Nephron progenitor cell (in vitro differentiated cells): ENCODE measurements around the gene RTP5.
A peak's percentile ranks its signal among the peaks of the same experiment; 100 is the strongest.

Experiments used
- DNase-seq: peaks from one replicate; pipeline ENCODE4 v3.0.0; 2021
- H3K27ac Mint-ChIP-seq: 2 replicates; pipeline ENCODE4 v1.8.0; 2021; ENCODE audit warnings: mild to moderate bottlenecking, moderate library complexity, mixed read lengths
- H3K27me3 Mint-ChIP-seq: 2 replicates; pipeline ENCODE4 v1.8.0; 2021; ENCODE audit warnings: mild to moderate bottlenecking, low read depth, mixed read lengths; ENCODE audit not compliant: poor library complexity
- H3K36me3 Mint-ChIP-seq: 2 replicates; pipeline ENCODE4 v1.8.0; 2021; ENCODE audit warnings: low read depth, mixed read lengths
- H3K4me1 Mint-ChIP-seq: 2 replicates; pipeline ENCODE4 v1.8.0; 2021; ENCODE audit warnings: mixed read lengths
- H3K4me3 Mint-ChIP-seq: 2 replicates; pipeline ENCODE4 v1.8.0; 2021; ENCODE audit warnings: mild to moderate bottlenecking, moderate library complexity, mixed read lengths
- H3K9me3 Mint-ChIP-seq: 2 replicates; pipeline ENCODE4 v1.8.0; 2021; ENCODE audit warnings: mild to moderate bottlenecking, moderate library complexity, mixed read lengths
- TF ChIP-seq, protein P1 (sequence below): fragments of 200-600 bp; sonication (generic); IDR thresholded peaks from 2 replicates; pipeline ENCODE4 v1.5.0; 2021; ENCODE audit warnings: antibody characterized with exemption

RTP5 gene

DNA sequence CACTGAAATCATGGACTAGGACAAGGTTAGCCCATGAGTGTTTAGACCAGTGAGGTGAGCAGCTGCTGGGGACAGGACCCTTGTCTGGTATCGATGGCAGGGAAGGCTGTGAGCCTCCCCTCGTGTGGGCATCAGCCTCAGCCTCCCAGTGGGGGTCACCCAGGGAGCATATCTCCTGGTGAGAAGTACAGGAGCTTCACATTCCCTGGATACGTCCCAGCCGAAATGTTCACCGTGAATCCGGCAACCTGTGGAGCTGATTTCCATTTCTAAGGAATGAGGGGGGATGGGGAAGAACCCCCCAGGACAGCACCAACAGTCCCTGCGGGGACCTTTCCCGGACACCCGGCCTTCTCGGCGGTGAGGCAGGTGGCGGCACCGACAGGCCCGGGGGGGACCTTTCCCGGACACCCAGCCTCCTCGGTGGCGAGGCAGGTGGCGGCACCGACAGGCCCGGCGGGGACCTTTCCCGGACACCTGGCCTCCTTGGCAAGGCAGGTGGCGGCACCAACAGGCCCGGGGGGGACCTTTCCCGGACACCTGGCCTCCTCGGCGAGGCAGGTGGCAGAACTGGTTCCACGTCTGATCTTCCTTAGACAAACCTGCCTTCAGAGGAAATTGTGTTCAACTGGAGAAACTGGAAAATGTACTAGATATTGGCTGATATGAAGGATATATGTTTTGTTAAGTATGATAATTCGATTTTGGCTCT lies 21.2 kb downstream of the RTP5 start:
- H3K4me3 Mint-ChIP-seq: no peak overlapping the region
- peaks cover 30% of the 10 kb centered on the region for H3K36me3 Mint-ChIP-seq
- TF ChIP-seq, protein P1, sequence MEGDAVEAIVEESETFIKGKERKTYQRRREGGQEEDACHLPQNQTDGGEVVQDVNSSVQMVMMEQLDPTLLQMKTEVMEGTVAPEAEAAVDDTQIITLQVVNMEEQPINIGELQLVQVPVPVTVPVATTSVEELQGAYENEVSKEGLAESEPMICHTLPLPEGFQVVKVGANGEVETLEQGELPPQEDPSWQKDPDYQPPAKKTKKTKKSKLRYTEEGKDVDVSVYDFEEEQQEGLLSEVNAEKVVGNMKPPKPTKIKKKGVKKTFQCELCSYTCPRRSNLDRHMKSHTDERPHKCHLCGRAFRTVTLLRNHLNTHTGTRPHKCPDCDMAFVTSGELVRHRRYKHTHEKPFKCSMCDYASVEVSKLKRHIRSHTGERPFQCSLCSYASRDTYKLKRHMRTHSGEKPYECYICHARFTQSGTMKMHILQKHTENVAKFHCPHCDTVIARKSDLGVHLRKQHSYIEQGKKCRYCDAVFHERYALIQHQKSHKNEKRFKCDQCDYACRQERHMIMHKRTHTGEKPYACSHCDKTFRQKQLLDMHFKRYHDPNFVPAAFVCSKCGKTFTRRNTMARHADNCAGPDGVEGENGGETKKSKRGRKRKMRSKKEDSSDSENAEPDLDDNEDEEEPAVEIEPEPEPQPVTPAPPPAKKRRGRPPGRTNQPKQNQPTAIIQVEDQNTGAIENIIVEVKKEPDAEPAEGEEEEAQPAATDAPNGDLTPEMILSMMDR: no peak
- H3K9me3 Mint-ChIP-seq: peaks cover 21% of the 10 kb centered on the region
- peaks cover 57% of the 10 kb centered on the region for H3K4me1 Mint-ChIP-seq
- peaks cover 7% of the 10 kb centered on the region for H3K27me3 Mint-ChIP-seq
- DNase-seq: no peak
- H3K27ac Mint-ChIP-seq: no peak overlapping the region

DNA sequence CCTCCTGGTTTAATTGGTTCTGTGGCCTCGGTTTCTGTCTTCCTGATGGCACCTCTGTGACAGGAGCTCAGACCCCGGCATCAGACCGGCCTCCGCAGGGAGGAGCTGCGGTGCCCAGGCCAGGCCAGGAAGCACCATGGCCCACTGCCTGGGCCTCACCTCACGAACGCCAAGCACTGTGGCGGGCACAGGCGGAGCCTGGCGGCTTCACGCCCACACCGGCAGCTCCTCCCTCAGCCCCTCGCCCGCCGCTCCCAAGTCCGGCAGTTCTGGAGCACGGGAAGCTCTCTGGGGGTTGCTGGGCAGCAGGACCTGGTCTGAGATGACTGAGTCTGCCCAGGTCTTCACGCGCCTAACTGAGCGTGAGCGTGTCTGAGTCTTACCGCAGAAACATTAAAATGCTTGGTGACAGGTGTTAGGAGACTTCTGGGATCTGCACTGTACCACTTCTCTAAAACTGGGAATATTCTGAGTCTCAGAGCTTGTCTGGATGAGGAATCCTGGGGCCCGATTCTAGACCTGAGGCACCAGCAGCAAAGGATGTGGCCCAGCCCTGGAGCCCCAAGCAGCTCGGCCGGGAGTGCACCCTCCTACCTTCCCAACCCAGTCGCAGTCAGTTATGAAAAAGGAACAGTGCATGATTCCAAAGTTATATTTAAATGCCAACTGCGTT lies 21.9 kb downstream of the RTP5 start:
- no peak overlapping the region for H3K4me3 Mint-ChIP-seq
- no peak overlapping the region for H3K27ac Mint-ChIP-seq
- peaks cover 57% of the 10 kb centered on the region for H3K4me1 Mint-ChIP-seq

DNA sequence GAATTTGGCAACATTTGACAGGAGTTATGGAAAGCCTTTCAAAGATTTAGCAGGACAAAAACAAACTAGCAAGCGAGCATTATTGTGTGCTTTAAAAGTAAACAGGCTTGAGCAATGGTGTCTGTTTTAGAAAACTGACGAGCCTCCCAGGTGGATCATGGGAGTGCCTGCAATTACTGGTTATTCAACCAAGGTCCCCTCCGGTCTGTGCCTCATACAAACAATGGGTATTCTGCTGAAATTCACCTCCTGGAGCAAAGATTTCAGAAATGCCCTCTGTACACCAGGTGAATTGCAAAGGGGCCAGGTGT lies 22.4 kb downstream of the RTP5 start:
- peaks cover 24% of the 10 kb centered on the region for H3K36me3 Mint-ChIP-seq
- peaks cover 53% of the 10 kb centered on the region for H3K4me1 Mint-ChIP-seq
- TF ChIP-seq, protein P1: no peak
- H3K9me3 Mint-ChIP-seq: peaks cover 17% of the 10 kb centered on the region
- no peak for DNase-seq
- peaks cover 7% of the 10 kb centered on the region for H3K27me3 Mint-ChIP-seq
- no peak overlapping the region for H3K4me3 Mint-ChIP-seq
- H3K27ac Mint-ChIP-seq: no peak overlapping the region

More for the DNA sequence above, 21.9 kb downstream of the RTP5 start:
- DNase-seq: no peak
- Mint-ChIP-seq H3K27me3 (peaks cover 7% of the 10 kb centered on the region), H3K9me3 (peaks cover 19% of the 10 kb centered on the region), H3K36me3 (peaks cover 27% of the 10 kb centered on the region)
- TF ChIP-seq, protein P1: no peak

DNA sequence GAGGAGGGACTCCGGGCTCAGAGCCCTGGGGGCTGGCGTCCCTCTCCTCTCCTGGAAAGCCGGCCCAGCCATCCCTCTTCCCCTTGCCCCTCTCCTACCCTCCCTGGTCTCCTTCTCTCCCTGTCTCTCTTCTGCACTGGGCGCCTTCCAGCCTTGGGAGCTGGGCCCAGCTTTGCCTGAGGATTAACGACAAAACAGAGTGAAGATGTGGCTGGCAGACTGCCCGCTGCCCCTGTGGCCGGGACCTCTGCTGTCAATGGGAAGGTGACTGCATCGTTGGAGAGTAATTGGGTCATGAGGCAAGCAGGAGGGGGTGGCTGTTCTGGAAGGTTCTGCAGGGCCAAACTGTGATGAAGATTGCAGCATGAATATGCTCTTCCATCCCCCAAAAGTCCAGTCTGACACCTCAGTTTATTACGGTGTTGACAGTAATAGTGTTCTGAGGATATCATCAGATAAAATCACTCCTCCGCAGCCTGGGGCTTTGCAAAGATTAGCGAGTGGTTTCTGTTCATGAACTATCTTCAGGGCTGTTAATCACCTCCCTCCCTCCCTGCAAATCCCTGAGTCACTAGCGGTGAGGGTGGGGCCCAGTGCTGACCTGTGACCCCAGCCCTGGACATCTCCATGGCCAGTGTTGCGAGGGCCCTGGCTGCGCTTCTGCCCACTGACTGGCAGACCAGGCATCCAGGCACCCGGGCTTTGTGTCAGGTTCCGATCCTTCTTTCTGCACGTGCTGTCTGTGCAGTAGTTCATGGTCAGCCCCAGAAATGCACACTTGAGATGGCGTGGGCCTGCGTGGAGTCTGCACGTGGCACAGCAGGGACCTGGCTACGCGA lies 23.0 kb downstream of the RTP5 start:
- Mint-ChIP-seq H3K4me1 (peaks cover 53% of the 10 kb centered on the region), H3K36me3 (peaks cover 18% of the 10 kb centered on the region), H3K27me3 (peaks cover 7% of the 10 kb centered on the region), H3K9me3 (peaks cover 14% of the 10 kb centered on the region), H3K4me3 (no peak overlapping the region), H3K27ac (peak overlapping the region; percentile 45)
- TF ChIP-seq, protein P1: no peak
- no peak for DNase-seq

DNA sequence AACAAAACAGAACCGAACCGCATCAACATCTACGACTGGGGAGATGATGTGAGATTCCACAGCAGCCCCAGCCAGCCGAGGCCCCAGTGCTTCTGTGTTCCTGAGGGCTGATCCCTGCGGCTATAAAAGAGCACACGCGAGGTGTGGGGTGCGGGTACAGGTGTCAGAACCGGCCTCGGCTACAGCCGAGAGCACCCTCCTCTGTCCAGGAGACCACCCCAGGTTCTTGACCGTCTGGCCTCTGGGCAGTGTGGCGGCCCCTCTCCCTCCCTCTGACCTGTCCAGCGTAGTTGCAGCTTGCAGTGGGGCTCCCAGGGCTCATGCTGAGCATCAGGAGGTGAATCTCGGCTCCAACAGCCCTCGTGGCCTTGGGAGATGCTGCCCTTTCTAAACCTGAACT lies 23.7 kb downstream of the RTP5 start:
- no peak for DNase-seq
- peaks cover 4% of the 10 kb centered on the region for H3K27me3 Mint-ChIP-seq
- peaks cover 9% of the 10 kb centered on the region for H3K9me3 Mint-ChIP-seq
- TF ChIP-seq, protein P1: no peak
- H3K36me3 Mint-ChIP-seq: peaks cover 12% of the 10 kb centered on the region
- H3K27ac Mint-ChIP-seq: no peak overlapping the region
- peaks cover 49% of the 10 kb centered on the region for H3K4me1 Mint-ChIP-seq
- H3K4me3 Mint-ChIP-seq: no peak overlapping the region
